Astrocyte of the spinal cord (primary cell): ENCODE results near the gene SETD7.

Experiments used
- DNase-seq: peaks from one replicate; pipeline ENCODE4 v3.0.0; 2011; ENCODE audit warnings: low read depth, low spot score
- H3K4me3 ChIP-seq: 2 replicates; pipeline ENCODE4 v1.5.1; 2011; ENCODE audit warnings: low read depth, mild to moderate bottlenecking, low read length, moderate library complexity
- CTCF ChIP-seq: IDR thresholded peaks from 2 replicates; pipeline ENCODE4 v1.5.1; 2012; ENCODE audit warnings: low read depth, mild to moderate bottlenecking, low read length, inconsistent platforms
- in situ Hi-C: cut with HindIII; loops from 2 replicates; pipeline ENCODE4 v1.10.0; 2017; ENCODE audit warnings: low sequenced_read_pairs

Gene SETD7

GRCh38 chr4:139493176-139493575, 62.8 kb downstream of the SETD7 start:
- TF ChIP-seq CTCF, result no peak
- in situ Hi-C loops, result no loop called here
- no peak for DNase-seq
- H3K4me3 ChIP-seq, result no peak overlapping the region

GRCh38 chr4:139492429-139492828, 63.6 kb downstream of the SETD7 start:
- in situ Hi-C loops, result no loop called here
- no peak overlapping the region for H3K4me3 ChIP-seq
- TF ChIP-seq CTCF, result no peak
- no peak for DNase-seq

- in situ Hi-C loops, result no loop called here
- H3K4me3 ChIP-seq, result no peak overlapping the region
- no peak for DNase-seq
- TF ChIP-seq CTCF, result no peak
These were observed 66.4 kb downstream of the SETD7 start for GRCh38 chr4:139489638-139490037.

- TF ChIP-seq CTCF, result no peak
- H3K4me3 ChIP-seq, result no peak overlapping the region
- in situ Hi-C loops, result no loop called here
- no peak for DNase-seq
These were observed 67.6 kb downstream of the SETD7 start for GRCh38 chr4:139488442-139488841.

- in situ Hi-C loops, result no loop called here
- TF ChIP-seq CTCF, result no peak
- no peak overlapping the region for H3K4me3 ChIP-seq
- DNase-seq, result no peak
These were observed 71.2 kb downstream of the SETD7 start for GRCh38 chr4:139484783-139485311.

- no peak overlapping the region for H3K4me3 ChIP-seq
- TF ChIP-seq CTCF, result no peak
- no peak for DNase-seq
- in situ Hi-C loops, result no loop called here
These were observed 73.0 kb downstream of the SETD7 start for GRCh38 chr4:139483000-139483399.

GRCh38 chr4:139481465-139481864, 74.6 kb downstream of the SETD7 start:
- no peak overlapping the region for H3K4me3 ChIP-seq
- TF ChIP-seq CTCF, result no peak
- in situ Hi-C loops, result no loop called here
- no peak for DNase-seq
